ENCODE measurements around the gene PRR35.

DNA sequence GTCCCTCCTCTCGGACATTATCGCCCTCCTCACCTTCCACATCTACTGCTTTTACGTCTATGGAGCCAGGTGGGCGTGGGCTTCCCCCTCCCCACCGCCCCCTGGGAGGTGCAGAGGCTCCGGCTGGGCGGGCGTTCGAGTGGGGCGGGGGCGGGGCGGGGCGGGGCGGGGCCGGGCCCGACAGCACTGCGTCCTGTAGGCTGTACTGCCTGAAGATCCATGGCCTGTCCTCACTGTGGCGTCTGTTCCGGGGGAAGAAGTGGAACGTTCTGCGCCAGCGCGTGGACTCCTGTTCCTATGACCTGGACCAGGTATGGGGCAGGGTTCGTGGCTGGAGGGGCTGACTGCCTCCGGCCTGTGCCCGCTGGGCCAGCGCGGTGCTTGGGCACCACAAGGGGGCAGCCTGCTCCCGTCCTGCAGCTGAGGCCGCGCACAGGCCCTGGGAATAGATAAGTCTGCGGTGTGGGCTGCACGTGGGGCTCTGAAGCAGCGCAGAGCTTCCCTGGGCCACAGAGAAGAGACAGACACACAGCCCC is 18.7 kb downstream of the PRR35 start:
- TF ChIP-seq POLR2AphosphoS5 (IDR thresholded peaks at IDR 0.05): peak in 1 of 4 donors; percentile 25
- no peak for TF ChIP-seq POLR2A (IDR thresholded peaks at IDR 0.05)

All from sigmoid colon (tissue), 4 donors.